Smooth muscle cell (in vitro differentiated cells): Measurements from ENCODE around the gene SEPTIN11. TPM values are rescaled to one million over a fixed set of nuclear protein-coding genes. Genes with fewer than 3 reads are reported as not detected.

Source experiments
- DNase-seq: peaks from one replicate; lab custom pipeline; 2025; ENCODE audit not compliant: unreplicated experiment; lab: John Stamatoyannopoulos, UW
- H2AFZ ChIP-seq: fragments of 200-600 bp; sonication (generic); 2 replicates; pipeline ENCODE4 v1.6.0; 2016; ENCODE audit warnings: antibody characterized with exemption, low read depth, mild to moderate bottlenecking
- H3F3A ChIP-seq: fragments of 200-600 bp; sonication (generic); 2 replicates; pipeline ENCODE4 v1.6.0; 2017; ENCODE audit warnings: antibody characterized with exemption, low read depth
- H3K27ac ChIP-seq: fragments of 200-600 bp; sonication (generic); 2 replicates; pipeline ENCODE4 v1.5.1; 2016; ENCODE audit warnings: low read depth, mild to moderate bottlenecking
- H3K27me3 ChIP-seq: fragments of 200-600 bp; sonication (generic); 2 replicates; pipeline ENCODE4 v1.6.1; 2016; ENCODE audit warnings: low read depth, mild to moderate bottlenecking
- H3K36me3 ChIP-seq: fragments of 200-600 bp; sonication (generic); 2 replicates; pipeline ENCODE4 v1.5.1; 2016; ENCODE audit warnings: low read depth
- H3K4me1 ChIP-seq: fragments of 200-600 bp; sonication (generic); 2 replicates; pipeline ENCODE4 v1.5.1; 2016; ENCODE audit warnings: low read depth
- H3K4me2 ChIP-seq: fragments of 200-600 bp; sonication (generic); 2 replicates; pipeline ENCODE4 v1.6.0; 2016; ENCODE audit warnings: mild to moderate bottlenecking
- H3K4me3 ChIP-seq: fragments of 200-600 bp; sonication (generic); 2 replicates; pipeline ENCODE4 v1.5.1; 2016; ENCODE audit warnings: mild to moderate bottlenecking
- H3K79me2 ChIP-seq: fragments of 200-600 bp; sonication (generic); 2 replicates; pipeline ENCODE4 v1.6.0; 2016; ENCODE audit warnings: low read depth, mild to moderate bottlenecking
- H3K9ac ChIP-seq: fragments of 200-600 bp; sonication (generic); 2 replicates; pipeline ENCODE4 v1.6.0; 2016; ENCODE audit warnings: low read depth
- H3K9me3 ChIP-seq: fragments of 200-600 bp; sonication (generic); replicated peaks from 2 replicates; pipeline ENCODE4 v1.5.1; 2016; ENCODE audit warnings: low read depth
- H4K20me1 ChIP-seq: fragments of 200-600 bp; sonication (generic); 2 replicates; pipeline ENCODE4 v1.6.0; 2016; ENCODE audit warnings: low read depth
- CTCF ChIP-seq: fragments of 200-600 bp; sonication (generic); IDR thresholded peaks from 2 replicates; pipeline ENCODE4 v1.5.1; 2017; ENCODE audit warnings: borderline replicate concordance, mild to moderate bottlenecking, antibody characterized with exemption; ENCODE audit not compliant: insufficient read depth, poor library complexity, severe bottlenecking
- WGBS: methylation state at CpG from one replicate; pipeline ENCODE4 v1.1.7; 2016; ENCODE audit warnings: low lambda C conversion rate; 5-methylcytosine and 5-hydroxymethylcytosine counted together
- polyA plus RNA-seq: library from polyadenylated mRNA; unstranded; fragments of >200 nt; fragmentation: Nextera tagmentation; extraction: Ambion mirVana; gene quantifications from 2 replicates; pipeline ENCODE4 v1.2.1, GENCODE V29; 2016
- total RNA-seq: library from RNA; depleted of rRNA; stranded (reverse); fragments of >200 nt; gene quantifications from 2 replicates; pipeline ENCODE4 v1.2.3, GENCODE V29; 2014

Gene SEPTIN11
- total and polyA plus RNA-seq, 2 experiments from 2014 or later: 157 to 244 TPM

- Histone ChIP-seq H3F3A (no peaks in the 10 kb centered on the region), H3K27me3 (no peaks in the 10 kb centered on the region), H3K4me2 (no peak overlapping the region), H3K79me2 (no peaks in the 10 kb centered on the region), H3K9ac (no peak overlapping the region), H3K9me3 (no peaks in the 10 kb centered on the region), H3K4me3 (no peak overlapping the region), H3K4me1 (no peaks in the 10 kb centered on the region), H3K36me3 (no peaks in the 10 kb centered on the region), H2AFZ (no peak overlapping the region), H4K20me1 (no peaks in the 10 kb centered on the region), H3K27ac (no peak overlapping the region)
- WGBS: 92% methylated on average over 6 of the region's 6 CpGs
- no peak for TF ChIP-seq CTCF
- no peak for DNase-seq
Observed at GRCh38 chr4:76926841-76927240, 22.7 kb upstream of the SEPTIN11 start.

- DNase-seq: no peak
- Histone ChIP-seq H3K9ac (no peak overlapping the region), H3F3A (no peaks in the 10 kb centered on the region), H3K36me3 (no peaks in the 10 kb centered on the region), H3K4me2 (no peak overlapping the region), H3K27ac (no peak overlapping the region), H4K20me1 (no peaks in the 10 kb centered on the region), H3K4me1 (no peaks in the 10 kb centered on the region), H3K9me3 (no peaks in the 10 kb centered on the region), H3K27me3 (no peaks in the 10 kb centered on the region), H3K79me2 (no peaks in the 10 kb centered on the region), H2AFZ (no peak overlapping the region), H3K4me3 (no peak overlapping the region)
- 95% methylated on average over 2 of the region's 2 CpGs for WGBS
- TF ChIP-seq CTCF: no peak
Observed at GRCh38 chr4:76930685-76931084, 18.9 kb upstream of the SEPTIN11 start.

- Histone ChIP-seq H3K27ac (no peak overlapping the region), H4K20me1 (no peaks in the 10 kb centered on the region), H3F3A (no peaks in the 10 kb centered on the region), H2AFZ (no peak overlapping the region), H3K36me3 (no peaks in the 10 kb centered on the region), H3K4me2 (no peak overlapping the region), H3K4me3 (no peak overlapping the region), H3K9ac (no peak overlapping the region), H3K79me2 (no peaks in the 10 kb centered on the region), H3K4me1 (no peaks in the 10 kb centered on the region), H3K9me3 (no peaks in the 10 kb centered on the region), H3K27me3 (no peaks in the 10 kb centered on the region)
- TF ChIP-seq CTCF: no peak
- no peak for DNase-seq
Observed at GRCh38 chr4:76931087-76931486, 18.5 kb upstream of the SEPTIN11 start.

- H3K4me2 ChIP-seq: no peak overlapping the region
- WGBS: 86% methylated on average over 7 of the region's 7 CpGs
Observed at GRCh38 chr4:76931576-76932276, 17.8 kb upstream of the SEPTIN11 start.

More at GRCh38 chr4:76931576-76932276, 17.8 kb upstream of the SEPTIN11 start:
- no peak overlapping the region for H3K9ac ChIP-seq
- no peaks in the 10 kb centered on the region for H3K4me1 ChIP-seq
- no peaks in the 10 kb centered on the region for H3K27me3 ChIP-seq
- no peak overlapping the region for H3K27ac ChIP-seq
- no peak overlapping the region for H3K4me3 ChIP-seq
- no peak for DNase-seq
- no peaks in the 10 kb centered on the region for H4K20me1 ChIP-seq
- no peaks in the 10 kb centered on the region for H3K36me3 ChIP-seq
- no peaks in the 10 kb centered on the region for H3K9me3 ChIP-seq
- no peaks in the 10 kb centered on the region for H3K79me2 ChIP-seq
- no peaks in the 10 kb centered on the region for H3F3A ChIP-seq
- no peak for TF ChIP-seq CTCF
- H2AFZ ChIP-seq: no peak overlapping the region
